Stimulated activated CD4-positive, alpha-beta T cell treated with anti-CD3 and anti-CD28 coated beads, Interleukin-4, amount 100 ng/mL, for 1 hour (primary cell): ENCODE data around the gene APBA1.
"Not testable (repeated sequence)": the region's sequence is repeated elsewhere in the genome, so short reads cannot be mapped to it uniquely, and the experiment has no call there.

ENCODE experiments used
- DNase-seq: peaks from one replicate; pipeline ENCODE4 v3.0.0-alpha.2; 2020

The APBA1 gene

GRCh38 chr9:69468380-69468779 is 203.8 kb downstream of the APBA1 start:
- DNase-seq = no peak

GRCh38 chr9:69466151-69466550 is 206.0 kb downstream of the APBA1 start:
- DNase-seq = no peak

- no peak for DNase-seq
These were observed 206.7 kb downstream of the APBA1 start for GRCh38 chr9:69465473-69465872.

GRCh38 chr9:69463497-69464068 is 208.6 kb downstream of the APBA1 start:
- no peak for DNase-seq

GRCh38 chr9:69462394-69462793 is 209.8 kb downstream of the APBA1 start:
- DNase-seq = no peak

GRCh38 chr9:69461103-69461887 is 210.9 kb downstream of the APBA1 start:
- DNase-seq = no peak

GRCh38 chr9:69460012-69460411 is 212.2 kb downstream of the APBA1 start:
- no peak for DNase-seq

- DNase-seq = no peak
These were observed 214.0 kb downstream of the APBA1 start for GRCh38 chr9:69458176-69458575.

- no peak for DNase-seq
These were observed 216.0 kb downstream of the APBA1 start for GRCh38 chr9:69456201-69456600.

- DNase-seq = no peak
These were observed 216.9 kb downstream of the APBA1 start for GRCh38 chr9:69455311-69455710.

GRCh38 chr9:69454321-69454720 is 217.8 kb downstream of the APBA1 start:
- no peak for DNase-seq

GRCh38 chr9:69453746-69454145 is 218.4 kb downstream of the APBA1 start:
- DNase-seq = no peak

- no peak for DNase-seq
These were observed 219.9 kb downstream of the APBA1 start for GRCh38 chr9:69452110-69452782.

- no peak for DNase-seq
These were observed 225.7 kb downstream of the APBA1 start for GRCh38 chr9:69446496-69446895.

- no peak for DNase-seq
These were observed 226.9 kb downstream of the APBA1 start for GRCh38 chr9:69445251-69445650.

- DNase-seq = no peak
These were observed 227.4 kb downstream of the APBA1 start for GRCh38 chr9:69444791-69445190.

GRCh38 chr9:69444021-69444420 is 228.2 kb downstream of the APBA1 start:
- no peak for DNase-seq

GRCh38 chr9:69443178-69443577 is 229.0 kb downstream of the APBA1 start:
- no peak for DNase-seq

- DNase-seq = no peak
These were observed 229.7 kb downstream of the APBA1 start for GRCh38 chr9:69442486-69442885.

GRCh38 chr9:69440254-69440955 is 231.8 kb downstream of the APBA1 start:
- DNase-seq = not testable (repeated sequence)

- not testable (repeated sequence) for DNase-seq
These were observed 232.5 kb downstream of the APBA1 start for GRCh38 chr9:69439654-69440053.

- DNase-seq = no peak
These were observed 238.2 kb downstream of the APBA1 start for GRCh38 chr9:69433968-69434367.

GRCh38 chr9:69433392-69433791 is 238.8 kb downstream of the APBA1 start:
- no peak for DNase-seq

GRCh38 chr9:69432623-69433022 is 239.5 kb downstream of the APBA1 start:
- DNase-seq = no peak
